Upper lobe of left lung (tissue), 4 donors: Measurements from ENCODE around the gene OTOGL.

Experiments
- CTCF ChIP-seq, 6 experiments: fragments of 450-650 bp in 4 of 6; fragments of 200-600 bp in 2 of 6; sonication (generic) in 2 of 6; IDR thresholded peaks; one replicate each; pipeline ENCODE4 v1.5.1; 2016 to 2019; ENCODE audit warnings: antibody characterized with exemption in 6 of 6
- POLR2A ChIP-seq, 4 donors: fragments of 450-650 bp; IDR thresholded peaks; one replicate each; pipeline ENCODE4 v1.5.1; 2016 to 2017; ENCODE audit warnings: antibody characterized with exemption in 4 of 4, mild to moderate bottlenecking in 2 of 4
- POLR2AphosphoS5 ChIP-seq, 2 donors: sonication (generic); formaldehyde crosslinking; IDR thresholded peaks; one replicate each; pipeline ENCODE4 v1.5.1; 2017; ENCODE audit warnings: antibody characterized with exemption in 2 of 2

GRCh38 chr12:80217011-80217535 is 117.7 kb downstream of the OTOGL start:
- TF ChIP-seq POLR2A (IDR thresholded peaks at IDR 0.05), result no peak
- TF ChIP-seq CTCF (IDR thresholded peaks at IDR 0.05), result no peak
- no peak for TF ChIP-seq POLR2AphosphoS5 (IDR thresholded peaks at IDR 0.05)
